T1000 (cell line): ENCODE data around the gene ACVRL1.

Source experiments
- DNase-seq: peaks from one replicate; lab custom pipeline; 2025; ENCODE audit warnings: mixed read lengths; lab: John Stamatoyannopoulos, UW

ACVRL1 gene

GRCh38 chr12:51898506-51898905 is 8.8 kb upstream of the ACVRL1 start:
- no peak for DNase-seq

DNA sequence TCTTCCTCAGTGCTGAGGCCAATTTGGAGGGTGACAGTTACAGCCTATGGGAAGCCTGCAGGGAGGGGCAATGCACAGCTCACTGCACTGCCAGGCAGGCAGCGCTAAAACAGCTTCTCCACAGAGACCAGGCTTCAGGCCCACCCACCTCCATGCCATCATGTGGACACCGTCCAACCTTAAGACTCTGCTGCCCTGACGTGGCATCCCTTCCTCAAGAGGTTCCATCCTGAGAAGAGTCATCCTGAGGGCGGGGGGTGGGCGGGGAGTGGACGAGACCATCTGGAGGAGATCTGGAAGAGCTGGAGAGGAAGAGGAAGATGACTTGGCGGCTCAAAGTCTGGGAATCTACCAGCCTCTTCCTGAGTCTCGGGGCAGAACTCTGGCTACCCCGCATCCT is 8.4 kb upstream of the ACVRL1 start:
- DNase-seq = no peak

- DNase-seq = no peak
Measured at GRCh38 chr12:51900323-51900889, 6.9 kb upstream of the ACVRL1 start.

- DNase-seq = no peak
Measured at GRCh38 chr12:51901121-51901817, 6.0 kb upstream of the ACVRL1 start.

GRCh38 chr12:51901881-51902280 is 5.4 kb upstream of the ACVRL1 start:
- DNase-seq = no peak

DNA sequence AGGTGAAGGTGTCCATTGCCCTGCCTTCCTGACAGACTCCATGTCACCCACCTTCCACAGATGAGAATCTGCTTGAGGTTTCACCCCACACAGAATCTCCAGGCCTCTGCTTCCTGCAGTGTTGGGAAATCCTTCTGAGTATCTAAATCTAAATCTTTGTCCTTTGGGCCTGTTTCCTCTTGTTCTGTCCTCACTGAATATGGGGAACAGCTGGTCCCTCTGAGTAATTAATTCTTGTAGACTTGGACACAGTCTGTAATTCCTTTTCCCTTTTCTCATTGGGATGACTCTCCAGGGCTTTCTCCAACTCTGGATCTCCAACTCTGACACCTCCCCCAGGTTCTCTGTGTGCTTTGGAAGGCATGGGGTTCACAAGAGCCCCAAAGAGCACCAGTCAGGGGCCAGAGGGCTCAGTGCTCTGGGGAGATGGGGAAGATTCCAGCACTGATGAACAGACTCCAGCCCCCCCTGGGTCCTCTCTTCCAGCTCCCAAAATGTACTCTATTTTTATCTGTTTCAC is 2.3 kb upstream of the ACVRL1 start:
- DNase-seq = no peak

- no peak for DNase-seq
Measured at GRCh38 chr12:51905471-51906429, 1.6 kb upstream of the ACVRL1 start.

DNA sequence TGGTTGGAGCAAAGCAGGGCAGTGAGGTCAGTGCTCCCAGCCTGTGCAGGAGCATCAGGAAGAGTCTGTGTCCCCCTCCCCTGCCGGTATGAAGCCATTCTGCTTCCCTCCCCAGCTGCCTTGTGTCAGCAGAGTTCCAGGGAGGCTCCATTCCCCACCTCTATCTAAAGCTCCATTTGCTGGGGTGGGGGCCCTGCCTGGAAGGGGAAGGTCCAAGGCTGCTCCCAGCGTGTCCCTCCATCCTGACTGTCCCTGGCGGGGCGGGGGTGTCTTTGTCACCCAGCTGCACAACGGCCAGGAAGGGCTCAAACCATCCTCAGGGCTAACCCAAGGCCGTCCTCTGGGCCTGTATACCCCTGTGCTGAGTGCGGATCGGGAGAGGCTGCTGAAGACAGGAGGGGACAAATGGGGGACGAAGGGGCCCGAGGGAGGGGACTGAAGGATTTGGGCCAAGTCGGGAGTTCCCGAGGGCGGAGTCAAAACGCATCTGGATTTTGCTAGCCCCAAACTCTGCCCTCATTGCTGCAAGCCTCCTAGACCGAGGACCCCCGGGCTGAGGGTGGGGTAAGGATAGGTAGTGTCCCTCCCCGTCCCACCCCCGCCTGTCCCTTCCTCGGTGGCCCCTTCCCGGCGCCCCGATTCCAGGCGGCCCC is 748 bp upstream of the ACVRL1 start:
- no peak for DNase-seq

DNA sequence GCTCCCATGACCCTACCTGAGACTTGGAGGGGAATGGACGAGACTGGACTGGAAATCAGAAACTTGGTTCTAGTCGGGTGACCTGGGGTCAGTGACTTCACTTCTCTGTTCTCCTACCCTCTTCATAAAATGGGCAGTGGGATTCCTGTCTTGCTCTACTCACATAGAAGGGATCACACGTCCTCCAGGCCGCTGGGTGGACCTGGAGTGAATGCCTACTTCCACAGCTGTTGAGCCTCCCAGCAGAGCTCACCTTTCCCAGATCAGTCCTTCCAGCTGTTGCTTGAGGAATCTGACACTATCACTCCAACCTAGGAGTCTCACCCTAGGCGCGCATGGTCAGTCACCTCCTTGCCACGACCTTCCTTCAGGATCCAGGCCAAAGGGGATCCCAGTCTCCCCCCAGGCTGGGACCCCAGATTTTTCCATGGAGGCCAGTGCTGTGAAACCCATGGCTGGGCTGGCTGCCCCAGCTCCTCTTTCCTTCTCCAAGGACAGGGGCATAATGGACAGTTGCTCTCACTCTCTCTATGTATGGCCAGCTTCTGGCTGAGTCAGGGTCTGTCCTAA is 637 bp downstream of the ACVRL1 start:
- DNase-seq = no peak

DNA sequence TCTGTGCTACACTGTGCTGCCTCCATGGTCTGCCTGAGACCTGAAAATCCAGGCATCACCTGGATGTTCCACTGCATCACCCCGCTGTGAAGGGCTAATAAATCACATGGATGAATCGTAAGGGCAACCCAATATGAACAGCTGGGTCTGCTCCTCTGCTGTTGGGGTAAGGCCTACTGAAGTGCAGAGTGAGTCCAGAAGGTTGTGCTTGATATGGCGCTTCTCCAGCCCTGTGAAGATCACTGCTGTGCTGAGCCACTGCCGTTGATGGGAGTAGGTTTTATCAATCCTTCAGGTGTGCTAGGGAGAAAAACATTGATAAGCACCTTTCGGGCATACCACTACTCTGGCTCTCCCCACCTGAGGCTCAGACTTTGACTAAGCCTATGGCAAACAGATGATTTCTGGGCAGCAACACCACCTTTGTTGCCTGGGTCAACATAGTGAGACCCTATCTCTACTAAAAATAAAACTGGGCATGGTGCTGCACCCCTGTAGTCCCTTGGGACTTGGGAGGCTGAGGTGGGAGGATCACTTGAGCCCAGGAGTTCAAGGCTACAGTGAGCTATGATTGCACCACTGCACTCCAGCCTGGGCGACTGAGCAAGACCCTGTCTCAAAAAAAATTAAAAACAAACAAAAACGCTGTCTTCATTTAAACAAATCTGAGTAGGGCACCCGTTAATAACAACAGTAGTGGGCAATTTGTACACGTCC is 1.7 kb downstream of the ACVRL1 start:
- no peak for DNase-seq

DNA sequence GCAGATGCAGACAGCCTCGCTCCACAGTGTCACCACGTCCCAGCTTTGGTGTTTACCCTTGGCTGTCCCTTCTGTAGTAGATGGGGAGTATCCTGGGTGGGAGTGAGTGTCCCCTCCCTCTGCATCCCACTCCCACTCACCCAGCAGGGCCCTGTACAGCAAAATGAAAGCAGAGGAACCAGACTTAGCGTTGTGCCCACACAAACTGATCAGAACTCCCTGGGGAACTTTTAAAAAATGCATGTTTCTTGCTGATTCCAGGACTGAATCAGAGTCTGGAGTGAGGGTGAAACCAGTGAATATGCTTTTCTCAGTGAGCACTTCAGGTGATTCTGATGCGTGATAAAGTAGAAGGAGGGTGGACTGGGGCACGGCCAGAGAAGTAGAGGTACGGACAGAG is 2.9 kb downstream of the ACVRL1 start:
- no peak for DNase-seq

DNA sequence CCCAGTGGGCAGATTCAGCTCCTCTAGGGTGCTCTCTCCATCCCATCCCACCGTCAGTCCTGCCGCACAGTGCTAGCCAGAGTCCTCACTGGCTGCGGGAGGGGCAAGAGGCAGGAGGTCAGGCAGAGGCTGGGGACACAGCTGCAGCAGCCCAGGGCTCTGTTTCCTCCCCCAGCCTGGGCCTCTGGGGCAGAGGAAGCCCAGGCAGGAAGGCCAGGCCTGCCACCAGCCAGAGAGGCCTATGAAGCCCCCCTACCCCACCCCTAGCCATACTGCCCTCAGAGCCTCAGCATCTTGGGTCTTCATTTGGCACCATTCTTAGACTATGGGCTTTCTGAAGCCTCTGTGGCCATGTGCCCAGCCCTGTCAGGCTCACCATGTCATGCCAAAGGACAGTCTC is 3.4 kb downstream of the ACVRL1 start:
- DNase-seq = no peak

DNA sequence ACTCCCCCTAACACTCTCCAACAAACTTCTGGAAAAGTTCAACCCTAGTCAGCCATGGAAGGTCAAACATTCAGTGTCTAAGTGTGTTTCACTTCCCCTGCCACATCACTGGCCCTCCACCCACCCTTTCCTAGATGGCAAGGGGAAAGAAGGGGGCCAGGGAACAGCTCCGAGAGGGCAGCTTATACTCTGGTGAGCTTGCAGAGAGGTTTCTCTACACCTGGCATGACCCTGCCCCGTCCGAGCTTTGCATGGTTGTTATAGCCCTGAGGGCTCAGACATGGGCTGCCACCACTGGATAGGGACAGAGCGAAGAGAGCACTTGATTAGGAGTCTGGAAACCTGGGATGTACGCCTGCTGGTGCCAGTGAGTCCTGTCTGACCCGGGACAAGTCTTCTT is 4.0 kb downstream of the ACVRL1 start:
- no peak for DNase-seq

GRCh38 chr12:51911788-51912711 is 4.7 kb downstream of the ACVRL1 start:
- DNase-seq = no peak

DNA sequence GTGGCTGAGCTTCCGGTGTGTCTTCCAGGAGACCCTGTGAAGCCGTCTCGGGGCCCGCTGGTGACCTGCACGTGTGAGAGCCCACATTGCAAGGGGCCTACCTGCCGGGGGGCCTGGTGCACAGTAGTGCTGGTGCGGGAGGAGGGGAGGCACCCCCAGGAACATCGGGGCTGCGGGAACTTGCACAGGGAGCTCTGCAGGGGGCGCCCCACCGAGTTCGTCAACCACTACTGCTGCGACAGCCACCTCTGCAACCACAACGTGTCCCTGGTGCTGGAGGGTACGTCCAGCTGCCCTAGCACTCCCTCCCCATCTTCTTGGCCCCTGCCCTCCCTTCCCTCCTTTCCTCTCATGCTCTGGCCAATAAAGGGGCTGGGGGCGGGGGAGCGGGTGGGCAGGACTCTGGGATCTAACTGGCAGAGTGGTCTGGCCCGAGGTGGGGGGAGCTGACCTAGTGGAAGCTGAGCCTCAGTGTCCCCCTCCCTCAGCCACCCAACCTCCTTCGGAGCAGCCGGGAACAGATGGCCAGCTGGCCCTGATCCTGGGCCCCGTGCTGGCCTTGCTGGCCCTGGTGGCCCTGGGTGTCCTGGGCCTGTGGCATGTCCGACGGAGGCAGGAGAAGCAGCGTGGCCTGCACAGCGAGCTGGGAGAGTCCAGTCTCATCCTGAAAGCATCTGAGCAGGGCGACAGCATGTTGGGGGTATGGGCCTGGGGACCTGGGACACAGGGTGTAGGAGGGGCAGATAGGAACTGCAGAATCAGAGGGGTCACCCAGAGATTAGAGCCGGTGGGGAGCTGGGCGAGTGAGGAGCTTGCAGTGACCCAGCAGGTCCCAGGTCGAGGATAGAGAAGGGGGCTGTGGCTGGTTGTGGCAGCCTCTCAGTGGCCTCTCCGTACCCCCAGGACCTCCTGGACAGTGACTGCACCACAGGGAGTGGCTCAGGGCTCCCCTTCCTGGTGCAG is 6.0 kb downstream of the ACVRL1 start:
- no peak for DNase-seq

- no peak for DNase-seq
Measured at GRCh38 chr12:51914034-51914923, 7.0 kb downstream of the ACVRL1 start.

DNA sequence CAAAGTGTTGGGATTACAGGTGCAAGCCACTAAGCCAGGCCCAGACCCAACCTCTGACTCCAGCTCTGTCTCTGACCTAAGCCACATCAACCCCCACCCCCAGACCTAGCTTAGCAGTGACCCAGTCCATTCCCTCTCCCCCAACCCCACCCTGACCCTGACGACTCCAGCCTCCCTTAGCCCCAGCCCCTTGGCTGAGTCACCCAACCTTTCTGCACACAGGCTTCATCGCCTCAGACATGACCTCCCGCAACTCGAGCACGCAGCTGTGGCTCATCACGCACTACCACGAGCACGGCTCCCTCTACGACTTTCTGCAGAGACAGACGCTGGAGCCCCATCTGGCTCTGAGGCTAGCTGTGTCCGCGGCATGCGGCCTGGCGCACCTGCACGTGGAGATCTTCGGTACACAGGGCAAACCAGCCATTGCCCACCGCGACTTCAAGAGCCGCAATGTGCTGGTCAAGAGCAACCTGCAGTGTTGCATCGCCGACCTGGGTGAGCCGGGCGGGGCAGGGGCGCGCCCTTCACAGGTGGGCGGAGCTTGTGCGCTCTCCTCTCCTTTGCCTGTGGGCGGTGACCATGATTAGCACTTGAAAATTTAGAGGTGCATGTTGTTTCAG is 7.8 kb downstream of the ACVRL1 start:
- DNase-seq = no peak
